Uterus (tissue), 4 donors: ENCODE results near the gene LGALS16. TPM values are rescaled to one million over a fixed set of nuclear protein-coding genes. Genes with fewer than 3 reads are reported as not detected.

Experiments
- DNase-seq, 2 donors: peaks; one replicate each; pipeline ENCODE4 v3.0.0-alpha.2; 2019 to 2020
- H3K27ac ChIP-seq, 2 donors: fragments of 200-600 bp; sonication (generic); 1 replicate in 1 of 2; 2 replicates in 1 of 2; pipeline ENCODE4 v1.5.1; 2016 to 2018
- H3K27me3 ChIP-seq, 2 donors: fragments of 200-600 bp; sonication (generic); one replicate each; pipeline ENCODE4 v1.5.1; 2018 to 2019; ENCODE audit warnings: control low read depth in 1 of 2
- H3K36me3 ChIP-seq, 2 donors: fragments of 200-600 bp; sonication (generic); one replicate each; pipeline ENCODE4 v1.5.1; 2019; ENCODE audit warnings: control low read depth in 1 of 2
- H3K4me1 ChIP-seq, 2 donors: fragments of 200-600 bp; sonication (generic); one replicate each; pipeline ENCODE4 v1.5.1; 2018 to 2019; ENCODE audit warnings: control low read depth in 1 of 2
- H3K4me3 ChIP-seq, 2 donors: fragments of 200-600 bp; sonication (generic); 1 replicate in 1 of 2; 2 replicates in 1 of 2; pipeline ENCODE4 v1.5.1; 2018 to 2019; ENCODE audit warnings: mild to moderate bottlenecking in 1 of 2
- H3K9me3 ChIP-seq, 2 donors: fragments of 200-600 bp; sonication (generic); one replicate each; pipeline ENCODE4 v1.5.1; 2019; ENCODE audit warnings: control low read depth in 1 of 2
- CTCF ChIP-seq, 4 experiments: fragments of 200-600 bp in 2 of 4; fragments of 450-650 bp in 2 of 4; sonication (generic) in 2 of 4; IDR thresholded peaks; one replicate each; pipeline ENCODE4 v1.5.1; 2016 to 2019; ENCODE audit warnings: antibody characterized with exemption in 4 of 4, mild to moderate bottlenecking in 2 of 4, moderate library complexity in 1 of 4
- POLR2A ChIP-seq, 2 donors: fragments of 450-650 bp; IDR thresholded peaks; one replicate each; pipeline ENCODE4 v1.6.1; 2016; ENCODE audit warnings: antibody characterized with exemption in 2 of 2, mild to moderate bottlenecking in 1 of 2, moderate library complexity in 1 of 2
- intact Hi-C: fragments of 100-400 bp; cut with DNase I; formaldehyde crosslinking; loops from one replicate; pipeline ENCODE4 v1.15.1; 2023; ENCODE audit warnings: low total_unique reads
- total RNA-seq, 4 donors: library from RNA; depleted of rRNA in 3 of 4; stranded (reverse); fragments of >200 nt in 3 of 4; gene quantifications; one replicate each; pipeline versions ENCODE4 v1.1.0 to v1.2.4, GENCODE V29; 2014 to 2023
- donor health status: DM: yes; HTN: yes; CAD: no.

LGALS16 gene
- total RNA-seq, 4 donors from 2014 or later: not detected

GRCh38 chr19:39696387-39696786 is 40.7 kb downstream of the LGALS16 start:
- H3K9me3 ChIP-seq: no peaks in the 10 kb centered on the region
- TF ChIP-seq POLR2A (IDR thresholded peaks at IDR 0.05): no peak
- TF ChIP-seq CTCF (IDR thresholded peaks at IDR 0.05): no peak
- no peak for DNase-seq
- H3K27me3 ChIP-seq: no peaks in the 10 kb centered on the region
- intact Hi-C loops: no loop called here
- no peaks in the 10 kb centered on the region for H3K4me1 ChIP-seq
- H3K4me3 ChIP-seq: no peak overlapping the region
- H3K27ac ChIP-seq: no peak overlapping the region
- H3K36me3 ChIP-seq: no peaks in the 10 kb centered on the region

GRCh38 chr19:39698535-39698934 is 42.8 kb downstream of the LGALS16 start:
- Histone ChIP-seq H3K9me3 (no peaks in the 10 kb centered on the region), H3K27ac (no peak overlapping the region), H3K4me3 (no peak overlapping the region), H3K27me3 (no peaks in the 10 kb centered on the region), H3K4me1 (no peaks in the 10 kb centered on the region), H3K36me3 (no peaks in the 10 kb centered on the region)
- DNase-seq: no peak
- intact Hi-C loops: no loop called here
- TF ChIP-seq CTCF (IDR thresholded peaks at IDR 0.05) (no peak), POLR2A (IDR thresholded peaks at IDR 0.05) (no peak)

- no peak overlapping the region for H3K27ac ChIP-seq
- no peaks in the 10 kb centered on the region for H3K4me1 ChIP-seq
- DNase-seq: no peak
- intact Hi-C loops: no loop called here
- H3K9me3 ChIP-seq: no peaks in the 10 kb centered on the region
- no peaks in the 10 kb centered on the region for H3K36me3 ChIP-seq
- no peaks in the 10 kb centered on the region for H3K27me3 ChIP-seq
- TF ChIP-seq CTCF (IDR thresholded peaks at IDR 0.05) (no peak), POLR2A (IDR thresholded peaks at IDR 0.05) (no peak)
- no peak overlapping the region for H3K4me3 ChIP-seq
Measured at GRCh38 chr19:39701291-39701690, 45.6 kb downstream of the LGALS16 start.

GRCh38 chr19:39704181-39705044 is 48.7 kb downstream of the LGALS16 start, which contains the start of gene LGALS14:
TSS of gene LGALS14 (plus strand) at chr19:39704481. CDS start at chr19:39704529, 48 bp downstream.
- Histone ChIP-seq H3K4me1 (no peaks in the 10 kb centered on the region), H3K36me3 (no peaks in the 10 kb centered on the region), H3K27ac (no peak within 1 kb of the TSS), H3K27me3 (no peaks in the 10 kb centered on the region), H3K9me3 (no peaks in the 10 kb centered on the region), H3K4me3 (no peak within 1 kb of the TSS)
- TF ChIP-seq CTCF (IDR thresholded peaks at IDR 0.05) (no peak), POLR2A (IDR thresholded peaks at IDR 0.05) (no peak)
- intact Hi-C loops: no loop called here
- no peak for DNase-seq

GRCh38 chr19:39705578-39706188 is 50.0 kb downstream of the LGALS16 start:
- Histone ChIP-seq H3K27ac (no peak overlapping the region), H3K27me3 (no peaks in the 10 kb centered on the region), H3K9me3 (no peaks in the 10 kb centered on the region), H3K4me1 (no peaks in the 10 kb centered on the region), H3K4me3 (no peak overlapping the region), H3K36me3 (no peaks in the 10 kb centered on the region)
- DNase-seq: no peak
- TF ChIP-seq CTCF (IDR thresholded peaks at IDR 0.05): no peak
- no peak for TF ChIP-seq POLR2A (IDR thresholded peaks at IDR 0.05)
- intact Hi-C loops: no loop called here
